Panc1 (cell line): ENCODE results near the gene ATP2B1. TPM values are rescaled to one million over a fixed set of nuclear protein-coding genes. Genes with fewer than 3 reads are reported as not detected.

Experiments
- ATAC-seq: fragments of 200-7000 bp; cut with Tn5 transposase; 2 replicates; pipeline ENCODE4 v1.9.1; 2020; ENCODE audit warnings: mild to moderate bottlenecking, moderate library complexity
- BruUV-seq: library from RNA; stranded (reverse); fragments of 400-500 nt; replicated peaks from 2 replicates; lab custom pipeline; 2021; lab: Mats Ljungman, UMichigan
- CTCF ChIA-PET: fragments of 300-600 bp; sonication (Branson Sonifier 250); formaldehyde crosslinking; loops from one replicate; lab custom pipeline; 2022; ENCODE audit warnings: antibody characterized with exemption; lab: Charles Lee
- POLR2A ChIA-PET: fragments of 300-600 bp; sonication (Branson Sonifier 250); formaldehyde crosslinking; loops from one replicate; lab custom pipeline; 2022; ENCODE audit warnings: antibody characterized with exemption; lab: Charles Lee
- DNase-seq: peaks from one replicate; pipeline ENCODE4 v3.0.0-alpha.2; 2010; ENCODE audit warnings: low read depth, low spot score
- H3K27ac ChIP-seq: 2 replicates; pipeline ENCODE4 v1.5.1; 2011; ENCODE audit warnings: mild to moderate bottlenecking, low read length, inconsistent platforms
- H3K27me3 ChIP-seq: fragments of 200-500 bp; sonication (Bioruptor generic); 2 replicates; pipeline ENCODE4 v1.6.0; 2014; ENCODE audit warnings: low read length, inconsistent platforms; ENCODE audit not compliant: control insufficient read depth, insufficient read depth
- H3K36me3 ChIP-seq: fragments of 200-500 bp; sonication (Bioruptor generic); 2 replicates; pipeline ENCODE4 v1.5.1; 2014; ENCODE audit warnings: inconsistent platforms, mild to moderate bottlenecking, low read length, moderate library complexity; ENCODE audit not compliant: control insufficient read depth, insufficient read depth
- H3K4me1 ChIP-seq: 2 replicates; pipeline ENCODE4 v1.5.1; 2011; ENCODE audit warnings: inconsistent platforms, mild to moderate bottlenecking, low read length, moderate library complexity; ENCODE audit not compliant: control insufficient read depth, insufficient read depth
- H3K4me3 ChIP-seq, 2 experiments: 2 replicates each; pipeline ENCODE4 v1.5.1; 2011 to 2012; ENCODE audit warnings: low read depth in 2 of 2, low read length in 2 of 2, mild to moderate bottlenecking in 2 of 2, inconsistent platforms in 1 of 2, moderate library complexity in 1 of 2
- H3K9me3 ChIP-seq: fragments of 200-500 bp; sonication (Bioruptor generic); 2 replicates; pipeline ENCODE4 v1.5.1; 2014; ENCODE audit warnings: low read depth, mild to moderate bottlenecking, inconsistent platforms, low read length, moderate library complexity; ENCODE audit not compliant: control insufficient read depth, insufficient read depth
- CTCF ChIP-seq: fragments of 450-650 bp; IDR thresholded peaks from 2 replicates; pipeline ENCODE4 v1.5.1; 2017; ENCODE audit warnings: mild to moderate bottlenecking
- POLR2AphosphoS5 ChIP-seq: IDR thresholded peaks from 2 replicates; pipeline ENCODE4 v1.6.1; 2012; ENCODE audit warnings: mild to moderate bottlenecking, low read depth, low read length, moderate library complexity
- REST ChIP-seq, 2 experiments: IDR thresholded peaks; 2 replicates each; pipeline ENCODE4 v1.6.1; 2011 to 2012; ENCODE audit warnings: low read depth in 2 of 2, control low read depth in 1 of 2, low read length in 1 of 2, mild to moderate bottlenecking in 1 of 2, moderate library complexity in 1 of 2; ENCODE audit not compliant: insufficient read depth in 1 of 2
- SIN3A ChIP-seq: IDR thresholded peaks from 2 replicates; pipeline ENCODE4 v1.6.1; 2012; ENCODE audit warnings: low read depth, mild to moderate bottlenecking, low read length, moderate library complexity, borderline replicate concordance; ENCODE audit not compliant: insufficient read depth
- TCF7L2 ChIP-seq: IDR thresholded peaks from 2 replicates; pipeline ENCODE4 v1.6.1; 2011; ENCODE audit warnings: mild to moderate bottlenecking, low read depth, low read length, inconsistent platforms
- in situ Hi-C: cut with HindIII; loops from 2 replicates; pipeline ENCODE4 v1.10.0; 2016; ENCODE audit warnings: low sequenced_read_pairs, low pct_unique_long_range_greater_than_20kb
- intact Hi-C: fragments of 100-400 bp; cut with micrococcal nuclease; formaldehyde crosslinking; loops from one replicate; pipeline ENCODE4 v1.10.0; 2022; ENCODE audit not compliant: unreplicated experiment
- total RNA-seq: library from RNA; stranded (reverse); gene quantifications from one replicate; pipeline ENCODE4 v1.2.1, GENCODE V29; 2021; ENCODE audit not compliant: unreplicated experiment

The ATP2B1 gene
- total RNA-seq, 1 experiment from 2014 or later: 64.5 TPM

GRCh38 chr12:89676930-89677329 lies 31.7 kb downstream of the ATP2B1 start:
- Histone ChIP-seq H3K9me3 (peaks cover 15% of the 10 kb centered on the region; the same call in 1 of the 2 replicates), H3K27me3 (no peaks in the 10 kb centered on the region), H3K4me1 (no peaks in the 10 kb centered on the region; the same call in 1 of the 2 replicates), H3K36me3 (no peaks in the 10 kb centered on the region), H3K4me3 (no peak overlapping the region), H3K27ac (no peak overlapping the region)
- ChIA-PET CTCF (no interaction called here), POLR2A (no interaction called here)
- BruUV-seq: no TSS peak
- ATAC-seq: no peak
- DNase-seq: no peak
- in situ Hi-C loops: no loop called here
- intact Hi-C loops: no loop called here
- TF ChIP-seq REST (IDR thresholded peaks at IDR 0.05; ENCODE audit: insufficient read depth in 1 of 2, low read depth in 2 of 2, low read length in 1 of 2) (no peak), SIN3A (no peak), POLR2AphosphoS5 (no peak), CTCF (no peak), TCF7L2 (no peak)

GRCh38 chr12:89674326-89674942 lies 34.2 kb downstream of the ATP2B1 start:
- Histone ChIP-seq H3K27ac (no peak overlapping the region), H3K4me1 (peaks cover 3% of the 10 kb centered on the region; the same call in 1 of the 2 replicates), H3K4me3 (no peak overlapping the region), H3K9me3 (no peaks in the 10 kb centered on the region), H3K27me3 (no peaks in the 10 kb centered on the region), H3K36me3 (no peaks in the 10 kb centered on the region)
- in situ Hi-C loops: no loop called here
- TF ChIP-seq CTCF (no peak), POLR2AphosphoS5 (no peak), TCF7L2 (no peak), SIN3A (no peak), REST (IDR thresholded peaks at IDR 0.05; ENCODE audit: insufficient read depth in 1 of 2, low read depth in 2 of 2, low read length in 1 of 2) (no peak)
- intact Hi-C loops: no loop called here
- POLR2A ChIA-PET: no interaction called here
- CTCF ChIA-PET: no interaction called here
- no TSS peak for BruUV-seq
- no peak for DNase-seq
- no peak for ATAC-seq
